SK-N-SH treated with all-trans-retinoic acid at 6 μM for 48 hours (cell line): ENCODE results near the gene F11R.

ENCODE experiments used
- BACH2 ChIP-seq: fragments of 250-450 bp; sonication (Bioruptor Pico); IDR thresholded peaks from 2 replicates; pipeline ENCODE4 v1.9.0; 2021; ENCODE audit warnings: mild to moderate bottlenecking, borderline replicate concordance
- GLIS3 ChIP-seq: fragments of 250-450 bp; sonication (Bioruptor Pico); IDR thresholded peaks from 2 replicates; pipeline ENCODE4 v1.5.0; 2020; ENCODE audit warnings: mild to moderate bottlenecking, moderate library complexity
- ISL1 ChIP-seq: fragments of 250-450 bp; sonication (Bioruptor Pico); IDR thresholded peaks from 2 replicates; pipeline ENCODE4 v2.1.2; 2022; ENCODE audit warnings: mild to moderate bottlenecking, moderate library complexity
- PPARA ChIP-seq: fragments of 250-450 bp; sonication (Bioruptor Pico); IDR thresholded peaks from 2 replicates; pipeline ENCODE4 v1.5.0; 2020; ENCODE audit warnings: mild to moderate bottlenecking, borderline replicate concordance
- RARB ChIP-seq: fragments of 250-450 bp; sonication (Bioruptor Pico); IDR thresholded peaks from 2 replicates; pipeline ENCODE4 v1.8.0; 2021; ENCODE audit warnings: mild to moderate bottlenecking, moderate library complexity
- SNAI2 ChIP-seq: fragments of 250-450 bp; sonication (Bioruptor Pico); IDR thresholded peaks from 2 replicates; pipeline ENCODE4 v1.5.0; 2020; ENCODE audit warnings: mild to moderate bottlenecking, moderate library complexity
- TCF4 ChIP-seq: fragments of 250-450 bp; sonication (Bioruptor Pico); IDR thresholded peaks from 2 replicates; pipeline ENCODE4 v1.8.0; 2021; ENCODE audit warnings: mild to moderate bottlenecking, moderate library complexity, borderline replicate concordance
- TOX ChIP-seq: fragments of 250-450 bp; sonication (Bioruptor Pico); IDR thresholded peaks from 2 replicates; pipeline ENCODE4 v1.8.0; 2021; ENCODE audit warnings: mild to moderate bottlenecking, moderate library complexity, borderline replicate concordance
- ZFP30 ChIP-seq: fragments of 450-650 bp; formaldehyde crosslinking; IDR thresholded peaks from 2 replicates; pipeline ENCODE4 v1.5.0; 2022; ENCODE audit warnings: mild to moderate bottlenecking, moderate library complexity
- TF ChIP-seq, protein P1 (sequence below): fragments of 250-450 bp; sonication (Bioruptor Pico); IDR thresholded peaks from 2 replicates; pipeline ENCODE4 v1.8.0; 2020; ENCODE audit warnings: mild to moderate bottlenecking, moderate library complexity, borderline replicate concordance
- TF ChIP-seq, protein P2 (sequence below): fragments of 250-450 bp; sonication (Bioruptor Pico); IDR thresholded peaks from 2 replicates; pipeline ENCODE4 v1.8.0; 2021; ENCODE audit warnings: low read depth, mild to moderate bottlenecking, moderate library complexity, borderline replicate concordance
- TF ChIP-seq, protein P3 (sequence below): fragments of 250-450 bp; sonication (Bioruptor Pico); IDR thresholded peaks from 2 replicates; pipeline ENCODE4 v1.5.0; 2020; ENCODE audit warnings: mild to moderate bottlenecking, moderate library complexity

DNA sequence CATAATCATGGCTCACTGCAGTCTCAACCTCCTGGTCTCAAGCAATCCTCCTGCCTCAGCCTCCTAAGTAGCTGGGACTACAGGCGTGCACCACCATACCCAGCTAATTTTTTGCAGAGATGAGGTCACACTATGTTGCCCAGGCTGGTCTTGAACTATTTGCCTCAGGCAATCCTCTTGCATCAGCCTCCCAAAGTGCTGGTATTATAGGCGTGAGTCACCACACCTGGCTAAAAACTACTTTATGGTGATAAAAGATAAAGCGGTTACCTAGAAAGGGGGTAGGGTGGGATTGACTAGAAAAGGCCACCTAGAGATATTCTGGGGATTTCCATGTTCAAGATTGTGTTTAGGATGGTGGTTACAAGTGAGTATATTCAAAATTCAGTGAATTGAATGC, 12.8 kb upstream of the F11R start:
- TF ChIP-seq TCF4 (CRISPR knock-in tag) (no peak), ZFP30 (CRISPR knock-in tag) (no peak), ISL1 (CRISPR knock-in tag) (no peak), TOX (CRISPR knock-in tag) (no peak), PPARA (CRISPR knock-in tag) (no peak), SNAI2 (CRISPR knock-in tag) (no peak), BACH2 (CRISPR knock-in tag) (no peak), GLIS3 (CRISPR knock-in tag) (no peak), RARB (CRISPR knock-in tag) (no peak)
- TF ChIP-seq, protein P1, sequence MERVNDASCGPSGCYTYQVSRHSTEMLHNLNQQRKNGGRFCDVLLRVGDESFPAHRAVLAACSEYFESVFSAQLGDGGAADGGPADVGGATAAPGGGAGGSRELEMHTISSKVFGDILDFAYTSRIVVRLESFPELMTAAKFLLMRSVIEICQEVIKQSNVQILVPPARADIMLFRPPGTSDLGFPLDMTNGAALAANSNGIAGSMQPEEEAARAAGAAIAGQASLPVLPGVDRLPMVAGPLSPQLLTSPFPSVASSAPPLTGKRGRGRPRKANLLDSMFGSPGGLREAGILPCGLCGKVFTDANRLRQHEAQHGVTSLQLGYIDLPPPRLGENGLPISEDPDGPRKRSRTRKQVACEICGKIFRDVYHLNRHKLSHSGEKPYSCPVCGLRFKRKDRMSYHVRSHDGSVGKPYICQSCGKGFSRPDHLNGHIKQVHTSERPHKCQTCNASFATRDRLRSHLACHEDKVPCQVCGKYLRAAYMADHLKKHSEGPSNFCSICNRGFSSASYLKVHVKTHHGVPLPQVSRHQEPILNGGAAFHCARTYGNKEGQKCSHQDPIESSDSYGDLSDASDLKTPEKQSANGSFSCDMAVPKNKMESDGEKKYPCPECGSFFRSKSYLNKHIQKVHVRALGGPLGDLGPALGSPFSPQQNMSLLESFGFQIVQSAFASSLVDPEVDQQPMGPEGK (CRISPR knock-in tag): no peak
- TF ChIP-seq, protein P2, sequence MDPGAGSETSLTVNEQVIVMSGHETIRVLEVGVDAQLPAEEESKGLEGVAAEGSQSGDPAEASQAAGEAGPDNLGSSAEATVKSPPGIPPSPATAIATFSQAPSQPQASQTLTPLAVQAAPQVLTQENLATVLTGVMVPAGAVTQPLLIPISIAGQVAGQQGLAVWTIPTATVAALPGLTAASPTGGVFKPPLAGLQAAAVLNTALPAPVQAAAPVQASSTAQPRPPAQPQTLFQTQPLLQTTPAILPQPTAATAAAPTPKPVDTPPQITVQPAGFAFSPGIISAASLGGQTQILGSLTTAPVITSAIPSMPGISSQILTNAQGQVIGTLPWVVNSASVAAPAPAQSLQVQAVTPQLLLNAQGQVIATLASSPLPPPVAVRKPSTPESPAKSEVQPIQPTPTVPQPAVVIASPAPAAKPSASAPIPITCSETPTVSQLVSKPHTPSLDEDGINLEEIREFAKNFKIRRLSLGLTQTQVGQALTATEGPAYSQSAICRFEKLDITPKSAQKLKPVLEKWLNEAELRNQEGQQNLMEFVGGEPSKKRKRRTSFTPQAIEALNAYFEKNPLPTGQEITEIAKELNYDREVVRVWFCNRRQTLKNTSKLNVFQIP (CRISPR knock-in tag): no peak
- TF ChIP-seq, protein P3, sequence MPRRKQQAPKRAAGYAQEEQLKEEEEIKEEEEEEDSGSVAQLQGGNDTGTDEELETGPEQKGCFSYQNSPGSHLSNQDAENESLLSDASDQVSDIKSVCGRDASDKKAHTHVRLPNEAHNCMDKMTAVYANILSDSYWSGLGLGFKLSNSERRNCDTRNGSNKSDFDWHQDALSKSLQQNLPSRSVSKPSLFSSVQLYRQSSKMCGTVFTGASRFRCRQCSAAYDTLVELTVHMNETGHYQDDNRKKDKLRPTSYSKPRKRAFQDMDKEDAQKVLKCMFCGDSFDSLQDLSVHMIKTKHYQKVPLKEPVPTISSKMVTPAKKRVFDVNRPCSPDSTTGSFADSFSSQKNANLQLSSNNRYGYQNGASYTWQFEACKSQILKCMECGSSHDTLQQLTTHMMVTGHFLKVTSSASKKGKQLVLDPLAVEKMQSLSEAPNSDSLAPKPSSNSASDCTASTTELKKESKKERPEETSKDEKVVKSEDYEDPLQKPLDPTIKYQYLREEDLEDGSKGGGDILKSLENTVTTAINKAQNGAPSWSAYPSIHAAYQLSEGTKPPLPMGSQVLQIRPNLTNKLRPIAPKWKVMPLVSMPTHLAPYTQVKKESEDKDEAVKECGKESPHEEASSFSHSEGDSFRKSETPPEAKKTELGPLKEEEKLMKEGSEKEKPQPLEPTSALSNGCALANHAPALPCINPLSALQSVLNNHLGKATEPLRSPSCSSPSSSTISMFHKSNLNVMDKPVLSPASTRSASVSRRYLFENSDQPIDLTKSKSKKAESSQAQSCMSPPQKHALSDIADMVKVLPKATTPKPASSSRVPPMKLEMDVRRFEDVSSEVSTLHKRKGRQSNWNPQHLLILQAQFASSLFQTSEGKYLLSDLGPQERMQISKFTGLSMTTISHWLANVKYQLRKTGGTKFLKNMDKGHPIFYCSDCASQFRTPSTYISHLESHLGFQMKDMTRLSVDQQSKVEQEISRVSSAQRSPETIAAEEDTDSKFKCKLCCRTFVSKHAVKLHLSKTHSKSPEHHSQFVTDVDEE (CRISPR knock-in tag): no peak
